HG03460 (cell line): ENCODE data around the gene LCP1.
"Not testable (repeated sequence)": the region's sequence is repeated elsewhere in the genome, so short reads cannot be mapped to it uniquely, and the experiment has no call there.

ENCODE experiments used
- ATAC-seq: cut with Tn5 transposase; IDR thresholded peaks from one replicate; pipeline ENCODE4 v1.9.1; 2021; ENCODE audit not compliant: unreplicated experiment

Gene LCP1

DNA sequence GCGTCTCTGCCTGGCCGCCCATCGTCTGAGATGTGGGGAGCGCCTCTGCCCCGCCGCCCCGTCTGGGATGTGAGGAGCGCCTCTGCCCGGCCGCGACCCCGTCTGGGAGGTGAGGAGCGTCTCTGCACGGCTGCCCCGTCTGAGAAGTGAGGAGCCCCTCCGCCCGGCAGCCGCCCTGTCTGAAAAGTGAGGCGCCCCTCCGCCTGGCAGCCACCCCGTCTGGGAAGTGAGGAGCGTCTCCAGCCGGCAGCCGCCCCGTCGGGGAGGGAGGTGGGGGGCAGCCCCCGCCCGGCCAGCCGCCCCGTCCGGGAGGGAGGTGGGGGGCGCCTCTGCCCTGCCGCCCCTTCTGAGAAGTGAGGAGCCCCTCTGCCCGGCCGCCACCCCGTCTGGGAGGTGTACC lies 19.2 kb downstream of the LCP1 start:
- not testable (repeated sequence) for ATAC-seq

GRCh38 chr13:46160471-46161066 lies 21.4 kb downstream of the LCP1 start:
- ATAC-seq: no peak

GRCh38 chr13:46160065-46160464 lies 21.9 kb downstream of the LCP1 start:
- ATAC-seq: no peak

DNA sequence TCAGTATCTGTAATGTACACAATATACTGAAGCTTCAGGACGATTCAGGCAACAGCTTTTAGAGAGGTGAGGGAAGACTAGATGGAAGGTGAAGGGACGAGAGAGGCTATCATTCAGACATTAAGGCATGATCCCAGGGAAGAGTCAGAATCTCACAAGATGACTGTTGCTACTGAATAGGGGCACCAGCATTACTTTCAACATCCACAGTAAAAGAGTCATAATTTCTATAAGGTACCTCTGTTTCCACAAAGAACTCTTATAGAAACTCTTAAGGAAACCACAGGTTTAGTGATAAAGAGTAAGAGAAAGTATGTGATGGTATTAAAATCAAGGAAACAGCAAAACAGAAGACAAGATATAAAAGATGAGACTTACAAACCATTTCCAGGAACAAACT lies 23.0 kb downstream of the LCP1 start:
- no peak for ATAC-seq

DNA sequence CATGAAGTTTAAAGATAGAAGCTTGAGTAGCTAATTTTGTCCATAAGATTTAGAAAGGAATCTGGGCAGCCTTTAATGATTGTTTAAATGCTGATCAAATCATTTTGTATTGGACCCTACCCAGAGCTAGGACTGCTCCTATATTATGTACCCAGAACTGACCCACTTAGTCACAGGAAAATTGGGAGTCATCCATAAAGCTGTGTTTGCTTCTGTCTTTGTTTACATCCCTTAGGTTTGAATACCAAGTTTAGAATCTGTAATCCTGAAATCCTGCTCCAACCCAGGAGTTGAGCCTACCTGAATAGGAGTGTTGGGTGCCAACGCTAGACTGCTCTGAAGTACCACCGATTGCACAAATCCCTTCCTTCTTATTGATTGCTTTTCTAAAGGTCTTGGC lies 23.8 kb downstream of the LCP1 start:
- no peak for ATAC-seq

GRCh38 chr13:46154136-46154801 lies 27.7 kb downstream of the LCP1 start:
- ATAC-seq: no peak

- ATAC-seq: no peak
These were observed 29.2 kb downstream of the LCP1 start for GRCh38 chr13:46152627-46153328.

- no peak for ATAC-seq
These were observed 31.8 kb downstream of the LCP1 start for GRCh38 chr13:46150134-46150693.

GRCh38 chr13:46149272-46150133 lies 32.5 kb downstream of the LCP1 start:
- no peak for ATAC-seq

GRCh38 chr13:46146898-46147297 lies 35.1 kb downstream of the LCP1 start:
- ATAC-seq: no peak

DNA sequence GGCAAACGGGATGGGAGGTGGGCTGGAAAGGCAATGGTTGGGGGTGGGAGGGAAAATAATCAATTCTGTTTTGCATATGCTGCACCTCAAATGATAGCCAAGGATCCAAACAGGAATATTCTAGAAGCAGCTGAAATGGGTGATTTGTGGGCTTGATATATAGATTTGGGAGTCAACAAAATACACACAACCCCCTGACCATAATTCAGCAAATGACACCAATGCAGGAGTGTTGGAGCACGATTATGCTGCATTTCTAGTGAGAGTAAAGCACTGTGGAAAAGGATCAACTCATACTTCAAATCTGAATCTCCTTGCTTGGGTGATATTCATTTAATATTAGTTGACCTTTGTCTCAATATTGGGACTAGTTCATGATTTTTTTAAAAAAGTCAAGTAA lies 36.0 kb downstream of the LCP1 start:
- no peak for ATAC-seq

GRCh38 chr13:46145135-46145534 lies 36.8 kb downstream of the LCP1 start:
- no peak for ATAC-seq

DNA sequence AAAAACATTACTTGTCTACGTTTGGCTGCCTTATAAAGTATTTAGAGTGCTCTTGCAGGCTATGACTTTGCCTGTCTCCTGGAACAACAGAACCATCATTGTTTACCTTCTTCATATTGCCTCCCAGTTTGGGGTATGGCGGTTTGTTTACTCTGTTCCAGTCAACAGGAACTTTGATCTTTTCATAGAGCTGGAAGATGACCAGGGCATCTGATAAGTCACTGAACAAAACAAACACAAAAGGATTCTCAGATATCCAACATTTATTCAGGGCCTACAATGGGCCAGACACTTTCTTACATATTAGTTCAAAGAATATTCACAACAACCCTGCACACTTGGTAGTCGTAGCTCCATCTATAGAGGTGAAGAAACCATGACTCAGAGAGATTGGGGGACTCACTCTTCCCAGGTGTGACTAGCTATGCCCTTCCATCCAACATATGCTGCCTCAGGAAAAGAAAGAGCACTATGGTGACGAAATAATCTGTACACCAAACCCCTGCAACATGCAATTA lies 38.7 kb downstream of the LCP1 start:
- ATAC-seq: no peak

DNA sequence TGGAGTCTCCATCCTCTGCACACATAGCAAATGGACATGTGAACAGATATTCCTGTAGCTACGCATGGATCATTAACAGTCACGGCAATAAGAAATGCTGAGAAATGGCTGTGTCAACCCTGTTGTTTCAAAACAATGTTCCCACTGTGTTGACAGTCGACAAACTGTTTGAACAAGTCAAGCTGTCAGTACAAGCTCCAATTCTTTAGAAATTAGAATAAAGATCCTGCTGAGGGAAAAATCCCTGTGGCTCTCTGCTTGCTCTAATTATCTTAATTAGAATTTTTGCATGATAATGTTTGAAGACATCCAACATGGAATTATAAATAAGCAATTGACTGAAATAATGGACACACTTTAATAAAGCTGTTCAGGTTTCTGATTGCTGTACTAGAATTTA lies 39.2 kb downstream of the LCP1 start:
- ATAC-seq: no peak

GRCh38 chr13:46140044-46140443 lies 41.9 kb downstream of the LCP1 start:
- ATAC-seq: no peak

GRCh38 chr13:46137627-46138317 lies 44.2 kb downstream of the LCP1 start:
- no peak for ATAC-seq

DNA sequence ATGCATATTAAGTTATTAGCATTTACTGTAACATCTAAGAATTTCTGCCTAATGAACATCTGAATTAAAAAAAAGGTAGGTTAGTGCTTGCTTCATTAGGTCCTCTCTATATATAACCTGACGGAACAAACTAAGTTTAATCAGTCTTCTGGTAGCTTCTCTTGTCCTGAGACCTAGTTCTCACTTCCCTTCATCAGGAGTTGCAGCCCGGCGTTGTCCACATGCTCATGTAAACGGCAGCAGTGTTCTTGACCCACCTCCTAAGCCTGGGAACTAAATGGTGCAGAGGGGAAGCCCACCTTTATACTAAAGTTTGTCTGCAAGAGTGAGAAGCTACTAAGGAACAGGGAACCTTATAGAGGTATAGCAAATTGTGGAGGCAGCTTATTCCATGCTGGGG lies 45.3 kb downstream of the LCP1 start:
- no peak for ATAC-seq

GRCh38 chr13:46134961-46135522 lies 46.9 kb downstream of the LCP1 start:
- no peak for ATAC-seq

DNA sequence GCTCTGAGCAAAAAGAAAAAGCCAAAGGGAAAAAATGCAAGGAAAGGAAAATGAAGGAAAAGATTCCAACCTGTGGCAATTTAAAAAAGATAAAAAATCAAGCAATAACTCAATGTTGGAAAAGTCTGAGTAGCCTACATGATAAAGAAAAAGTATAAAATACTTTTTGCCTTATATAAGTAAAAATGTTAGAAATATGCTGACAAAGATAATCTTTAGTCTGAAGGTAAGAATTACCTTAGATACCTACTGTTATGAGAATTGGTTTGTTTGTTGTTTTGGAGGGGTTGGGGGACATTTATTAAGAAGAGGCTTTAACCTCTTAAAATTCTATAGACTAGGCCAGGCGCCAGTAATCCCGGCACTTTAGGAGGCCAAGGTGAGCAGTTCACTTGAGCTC lies 47.5 kb downstream of the LCP1 start:
- ATAC-seq: no peak

- ATAC-seq: no peak
These were observed 49.9 kb downstream of the LCP1 start for GRCh38 chr13:46132109-46132508.
